GM19397 (cell line): ENCODE results near the gene CDH4.

Experiments used
- ATAC-seq: cut with Tn5 transposase; IDR thresholded peaks from one replicate; pipeline ENCODE4 v1.9.1; 2021; ENCODE audit warnings: mild to moderate bottlenecking, moderate library complexity; ENCODE audit not compliant: unreplicated experiment

Gene CDH4

GRCh38 chr20:61638802-61639585 is 386.9 kb downstream of the CDH4 start:
- no peak for ATAC-seq

GRCh38 chr20:61640131-61640870 is 388.2 kb downstream of the CDH4 start:
- ATAC-seq = no peak

GRCh38 chr20:61640871-61641245 is 388.8 kb downstream of the CDH4 start:
- ATAC-seq = no peak

GRCh38 chr20:61643656-61644377 is 391.8 kb downstream of the CDH4 start:
- ATAC-seq = no peak

- ATAC-seq = no peak
Measured at GRCh38 chr20:61644378-61645076, 392.5 kb downstream of the CDH4 start.

- no peak for ATAC-seq
Measured at GRCh38 chr20:61645732-61646131, 393.7 kb downstream of the CDH4 start.

GRCh38 chr20:61646453-61646852 is 394.4 kb downstream of the CDH4 start:
- ATAC-seq = no peak

- ATAC-seq = no peak
Measured at GRCh38 chr20:61646986-61647385, 394.9 kb downstream of the CDH4 start.

GRCh38 chr20:61647702-61648101 is 395.6 kb downstream of the CDH4 start:
- ATAC-seq = no peak

- ATAC-seq = no peak
Measured at GRCh38 chr20:61649105-61649859, 397.2 kb downstream of the CDH4 start.

- no peak for ATAC-seq
Measured at GRCh38 chr20:61649860-61650162, 397.8 kb downstream of the CDH4 start.

GRCh38 chr20:61650912-61651733 is 399.1 kb downstream of the CDH4 start:
- no peak for ATAC-seq

- no peak for ATAC-seq
Measured at GRCh38 chr20:61652146-61652545, 400.1 kb downstream of the CDH4 start.

- no peak for ATAC-seq
Measured at GRCh38 chr20:61654726-61655125, 402.7 kb downstream of the CDH4 start.

- no peak for ATAC-seq
Measured at GRCh38 chr20:61655591-61655990, 403.5 kb downstream of the CDH4 start.

- ATAC-seq = no peak
Measured at GRCh38 chr20:61656198-61656597, 404.1 kb downstream of the CDH4 start.

GRCh38 chr20:61657721-61658377 is 405.8 kb downstream of the CDH4 start:
- no peak for ATAC-seq

- no peak for ATAC-seq
Measured at GRCh38 chr20:61658563-61658962, 406.5 kb downstream of the CDH4 start.
